ENCODE data around the gene DCAF8.

DCAF8 gene

GRCh38 chr1:160200786-160201185 is 61.6 kb downstream of the DCAF8 start:
- DNase-seq, result no peak

GRCh38 chr1:160197231-160197630 is 65.1 kb downstream of the DCAF8 start:
- no peak for DNase-seq

- DNase-seq, result no peak
Measured at GRCh38 chr1:160196143-160196542, 66.2 kb downstream of the DCAF8 start.

- no peak for DNase-seq
Measured at GRCh38 chr1:160194737-160195059, 67.7 kb downstream of the DCAF8 start.

- DNase-seq, result no peak
Measured at GRCh38 chr1:160193832-160194736, 68.3 kb downstream of the DCAF8 start.

- peak; percentile 89 for DNase-seq
Measured at GRCh38 chr1:160193091-160193819, 69.1 kb downstream of the DCAF8 start.

GRCh38 chr1:160192234-160192633 is 70.1 kb downstream of the DCAF8 start:
- no peak for DNase-seq

- DNase-seq, result no peak
Measured at GRCh38 chr1:160191756-160192155, 70.6 kb downstream of the DCAF8 start.

GRCh38 chr1:160189649-160190625 is 72.4 kb downstream of the DCAF8 start, which contains the start of gene CASQ1:
CASQ1 (plus strand) TSS chr1:160190575; CDS start chr1:160190752, 177 bp downstream.
- no peak for DNase-seq

GRCh38 chr1:160188341-160188740 is 74.0 kb downstream of the DCAF8 start:
- DNase-seq, result no peak

- no peak for DNase-seq
Measured at GRCh38 chr1:160187407-160187806, 74.9 kb downstream of the DCAF8 start.

GRCh38 chr1:160186729-160187128 is 75.6 kb downstream of the DCAF8 start:
- DNase-seq, result no peak

GRCh38 chr1:160186246-160186645 is 76.1 kb downstream of the DCAF8 start:
- no peak for DNase-seq

- DNase-seq, result no peak
Measured at GRCh38 chr1:160179336-160179735, 83.0 kb downstream of the DCAF8 start.

GRCh38 chr1:160178731-160179130 is 83.6 kb downstream of the DCAF8 start:
- DNase-seq, result no peak

GRCh38 chr1:160177667-160178066 is 84.7 kb downstream of the DCAF8 start:
- no peak for DNase-seq

- DNase-seq, result no peak
Measured at GRCh38 chr1:160177231-160177630, 85.1 kb downstream of the DCAF8 start.

GRCh38 chr1:160171980-160172379 is 90.4 kb downstream of the DCAF8 start:
- DNase-seq, result no peak

- no peak for DNase-seq
Measured at GRCh38 chr1:160171354-160171753, 91.0 kb downstream of the DCAF8 start.

GRCh38 chr1:160169553-160170399 is 92.6 kb downstream of the DCAF8 start:
- no peak for DNase-seq

GRCh38 chr1:160168609-160169369 is 93.6 kb downstream of the DCAF8 start:
- DNase-seq, result no peak

Measured in CD4-positive, alpha-beta T cell treated with Interleukin-17A for 4 hours (primary cell).